A673 (cell line): Measurements from ENCODE around the gene C14orf132. TPM values are rescaled to one million over a fixed set of nuclear protein-coding genes. Genes with fewer than 3 reads are reported as not detected.

Experiments used
- BruUV-seq: library from RNA; stranded (reverse); fragments of 400-500 nt; replicated peaks from 2 replicates; lab custom pipeline; 2021; lab: Mats Ljungman, UMichigan
- CTCF ChIA-PET: fragments of 300-600 bp; sonication (Branson Sonifier 250); formaldehyde crosslinking; loops from one replicate; lab custom pipeline; 2022; ENCODE audit warnings: antibody characterized with exemption; lab: Charles Lee
- POLR2A ChIA-PET: fragments of 300-600 bp; sonication (Branson Sonifier 250); formaldehyde crosslinking; loops from one replicate; lab custom pipeline; 2022; ENCODE audit warnings: antibody characterized with exemption; ENCODE audit not compliant: low non-redundant PET; lab: Charles Lee
- DNase-seq: peaks from one replicate; pipeline ENCODE4 v3.0.0-alpha.2; 2015; ENCODE audit warnings: low spot score
- H3K27ac ChIP-seq: fragments of 200-600 bp; sonication (generic); 2 replicates; pipeline ENCODE4 v1.5.1; 2016; ENCODE audit warnings: mixed run types, low read depth, mild to moderate bottlenecking, mixed read lengths, antibody characterized with exemption, low read length; ENCODE audit not compliant: poor library complexity, severe bottlenecking
- H3K27me3 ChIP-seq: fragments of 200-600 bp; sonication (generic); replicated peaks from 2 replicates; pipeline ENCODE4 v1.6.1; 2017; ENCODE audit warnings: mixed run types, low read depth, mild to moderate bottlenecking, mixed read lengths, antibody characterized with exemption, low read length; ENCODE audit not compliant: insufficient read depth, poor library complexity
- H3K36me3 ChIP-seq: fragments of 200-600 bp; sonication (generic); 2 replicates; pipeline ENCODE4 v1.6.1; 2016; ENCODE audit warnings: mixed run types, mild to moderate bottlenecking, mixed read lengths, antibody characterized with exemption, low read length; ENCODE audit not compliant: insufficient read depth, poor library complexity, severe bottlenecking
- H3K4me1 ChIP-seq: fragments of 200-600 bp; sonication (generic); 2 replicates; pipeline ENCODE4 v1.6.1; 2017; ENCODE audit warnings: mixed run types, mild to moderate bottlenecking, mixed read lengths, antibody characterized with exemption, low read length; ENCODE audit not compliant: insufficient read depth, poor library complexity, severe bottlenecking
- H3K4me3 ChIP-seq: fragments of 200-600 bp; sonication (generic); 2 replicates; pipeline ENCODE4 v1.5.1; 2016; ENCODE audit warnings: low read depth, mixed run types, mild to moderate bottlenecking, mixed read lengths, low read length; ENCODE audit not compliant: poor library complexity, severe bottlenecking
- H3K9me3 ChIP-seq: fragments of 200-600 bp; sonication (generic); 2 replicates; pipeline ENCODE4 v1.6.1; 2016; ENCODE audit warnings: mixed run types, low read depth, mild to moderate bottlenecking, mixed read lengths, antibody characterized with exemption, low read length; ENCODE audit not compliant: poor library complexity, severe bottlenecking
- EZH2 ChIP-seq: fragments of 200-600 bp; sonication (generic); IDR thresholded peaks from 2 replicates; pipeline ENCODE4 v1.6.1; 2017; ENCODE audit warnings: borderline replicate concordance, low read depth, mild to moderate bottlenecking, mixed read lengths, antibody characterized with exemption, low read length; ENCODE audit not compliant: poor library complexity, severe bottlenecking
- intact Hi-C: fragments of 100-400 bp; cut with micrococcal nuclease; formaldehyde crosslinking; loops from one replicate; pipeline ENCODE4 v1.10.0; 2022; ENCODE audit not compliant: unreplicated experiment
- total RNA-seq: library from RNA; stranded (reverse); gene quantifications from 2 replicates; pipeline ENCODE4 v1.2.3, GENCODE V29; 2021
- TF ChIP-seq, protein P1 (sequence below): fragments of 300-800, 200-600 bp; sonication (generic); conservative IDR thresholded peaks from 2 replicates; pipeline ENCODE4 v1.5.1; 2017; ENCODE audit warnings: low read depth, mild to moderate bottlenecking, antibody characterized with exemption, low read length, moderate library complexity, mixed read lengths

The C14orf132 gene
- total RNA-seq, 1 experiment from 2014 or later: 8.3 TPM

DNA sequence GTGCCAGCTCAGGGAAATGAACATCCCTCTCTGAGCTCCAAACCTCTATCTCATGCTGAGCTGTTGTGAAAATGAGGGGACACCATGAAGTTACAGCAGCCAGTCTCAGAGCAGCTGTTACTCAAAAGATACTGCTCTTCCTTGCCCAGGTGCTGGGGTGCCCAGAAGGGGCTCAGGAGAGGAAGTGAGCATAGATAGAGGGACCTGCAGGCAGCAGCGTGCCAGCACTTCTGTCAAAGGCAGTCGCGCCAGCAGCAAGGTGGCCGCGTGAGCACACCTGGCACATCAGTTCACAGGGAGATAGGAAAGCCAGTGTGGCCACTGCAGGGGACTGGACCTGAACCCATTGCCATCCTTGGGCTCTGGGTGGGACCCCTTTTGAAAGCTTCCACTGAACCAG is 27.8 kb downstream of the C14orf132 start:
- intact Hi-C loops: no loop called here
- Histone ChIP-seq H3K4me1 (no peaks in the 10 kb centered on the region), H3K9me3 (no peaks in the 10 kb centered on the region), H3K4me3 (no peak overlapping the region), H3K36me3 (no peaks in the 10 kb centered on the region), H3K27ac (no peak overlapping the region), H3K27me3 (no peaks in the 10 kb centered on the region)
- ChIA-PET CTCF (no interaction called here), POLR2A (no interaction called here)
- DNase-seq: no peak
- no TSS peak for BruUV-seq
- no peak for TF ChIP-seq EZH2
- TF ChIP-seq, protein P1, sequence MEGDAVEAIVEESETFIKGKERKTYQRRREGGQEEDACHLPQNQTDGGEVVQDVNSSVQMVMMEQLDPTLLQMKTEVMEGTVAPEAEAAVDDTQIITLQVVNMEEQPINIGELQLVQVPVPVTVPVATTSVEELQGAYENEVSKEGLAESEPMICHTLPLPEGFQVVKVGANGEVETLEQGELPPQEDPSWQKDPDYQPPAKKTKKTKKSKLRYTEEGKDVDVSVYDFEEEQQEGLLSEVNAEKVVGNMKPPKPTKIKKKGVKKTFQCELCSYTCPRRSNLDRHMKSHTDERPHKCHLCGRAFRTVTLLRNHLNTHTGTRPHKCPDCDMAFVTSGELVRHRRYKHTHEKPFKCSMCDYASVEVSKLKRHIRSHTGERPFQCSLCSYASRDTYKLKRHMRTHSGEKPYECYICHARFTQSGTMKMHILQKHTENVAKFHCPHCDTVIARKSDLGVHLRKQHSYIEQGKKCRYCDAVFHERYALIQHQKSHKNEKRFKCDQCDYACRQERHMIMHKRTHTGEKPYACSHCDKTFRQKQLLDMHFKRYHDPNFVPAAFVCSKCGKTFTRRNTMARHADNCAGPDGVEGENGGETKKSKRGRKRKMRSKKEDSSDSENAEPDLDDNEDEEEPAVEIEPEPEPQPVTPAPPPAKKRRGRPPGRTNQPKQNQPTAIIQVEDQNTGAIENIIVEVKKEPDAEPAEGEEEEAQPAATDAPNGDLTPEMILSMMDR: no peak

DNA sequence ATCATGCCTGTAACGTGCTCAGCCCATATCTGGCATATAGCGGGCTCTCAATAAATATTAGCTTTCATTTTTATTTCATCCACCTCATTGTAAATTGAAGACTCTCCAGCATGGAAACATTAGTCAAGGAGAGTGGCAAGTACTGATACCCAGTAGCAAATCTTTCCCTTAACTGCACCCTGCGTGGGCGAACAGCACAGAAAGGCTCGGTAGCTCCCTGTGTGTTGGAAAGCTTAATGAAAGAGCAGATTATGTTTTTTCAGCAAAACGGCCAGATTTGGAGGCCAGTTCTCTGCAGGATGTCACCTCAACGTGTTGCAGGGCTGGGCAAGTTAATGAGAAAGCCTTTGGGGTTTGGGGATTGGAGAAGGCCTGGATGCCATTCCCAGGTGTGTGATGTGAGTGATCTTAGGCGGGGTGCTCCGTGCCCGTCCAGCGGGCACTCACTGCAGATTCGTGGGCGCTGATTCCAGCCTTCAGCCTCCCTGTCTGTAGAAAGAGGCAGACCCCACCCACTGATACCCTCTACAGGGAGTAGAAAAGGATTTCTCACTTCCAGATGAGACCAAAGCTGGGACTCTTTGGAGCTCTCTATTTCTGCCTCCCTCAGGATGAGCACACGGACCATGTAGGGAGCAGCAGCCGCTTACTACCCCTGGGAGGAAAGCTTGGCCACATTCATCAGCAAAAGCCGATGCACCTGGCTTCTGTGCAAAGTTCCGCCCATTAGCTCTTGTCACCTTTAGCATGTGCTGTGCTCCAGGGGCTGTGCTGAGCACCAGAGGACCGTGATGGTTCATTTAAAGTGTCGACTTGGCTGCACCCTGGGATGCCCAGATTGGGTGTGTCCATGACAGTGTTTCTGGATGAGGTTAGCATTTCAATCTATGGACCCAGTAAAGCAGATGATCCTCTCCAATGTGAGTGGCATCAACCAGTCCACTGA is 29.1 kb downstream of the C14orf132 start:
- Histone ChIP-seq H3K27me3 (no peaks in the 10 kb centered on the region), H3K27ac (no peak overlapping the region), H3K9me3 (no peaks in the 10 kb centered on the region), H3K4me1 (no peaks in the 10 kb centered on the region), H3K36me3 (no peaks in the 10 kb centered on the region), H3K4me3 (no peak overlapping the region)
- intact Hi-C loops: no loop called here
- no TSS peak for BruUV-seq
- TF ChIP-seq EZH2: no peak
- TF ChIP-seq, protein P1: no peak
- ChIA-PET CTCF (no interaction called here), POLR2A (no interaction called here)
- DNase-seq: no peak

DNA sequence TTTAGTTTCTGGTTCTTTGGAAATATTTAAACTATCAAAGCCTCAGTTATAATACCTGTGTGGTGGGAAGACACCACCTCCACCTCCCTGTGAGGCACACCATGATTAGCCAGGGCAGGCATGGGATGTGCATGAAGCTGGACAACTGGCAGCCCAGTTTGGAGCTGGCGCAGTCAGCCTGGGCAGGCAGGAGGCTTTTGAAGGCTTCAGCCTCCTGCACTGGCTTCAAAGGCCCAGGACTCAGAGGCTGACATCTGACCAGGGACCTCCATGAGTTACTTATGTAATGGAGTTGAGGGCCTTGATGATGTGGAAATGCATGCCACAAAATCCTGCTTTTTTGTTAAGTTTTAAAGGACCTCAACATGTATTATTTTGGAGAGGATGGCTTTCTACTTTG is 30.3 kb downstream of the C14orf132 start:
- Histone ChIP-seq H3K4me3 (no peak overlapping the region), H3K27ac (no peak overlapping the region), H3K9me3 (no peaks in the 10 kb centered on the region), H3K36me3 (no peaks in the 10 kb centered on the region), H3K27me3 (no peaks in the 10 kb centered on the region), H3K4me1 (no peaks in the 10 kb centered on the region)
- intact Hi-C loops: no loop called here
- DNase-seq: no peak
- BruUV-seq: no TSS peak
- TF ChIP-seq EZH2: no peak
- TF ChIP-seq, protein P1: no peak
- ChIA-PET CTCF (no interaction called here), POLR2A (no interaction called here)
